ENCODE data around the gene BROX.
"Not testable (repeated sequence)": the region's sequence is repeated elsewhere in the genome, so short reads cannot be mapped to it uniquely, and the experiment has no call there.

The BROX gene

GRCh38 chr1:222732216-222733159 lies 20.1 kb downstream of the BROX start:
- DNase-seq, result no peak

- DNase-seq, result no peak
These were observed 22.4 kb downstream of the BROX start for GRCh38 chr1:222734740-222735139.

GRCh38 chr1:222736470-222736869 lies 24.1 kb downstream of the BROX start:
- no peak for DNase-seq

- no peak for DNase-seq
These were observed 24.6 kb downstream of the BROX start, which contains the start of gene FAM177B for GRCh38 chr1:222736972-222737371. Gene FAM177B (plus strand): TSS chr1:222737202. CDS start chr1:222746546, 9,344 bp downstream.

- no peak for DNase-seq
These were observed 27.1 kb downstream of the BROX start for GRCh38 chr1:222739465-222739864.

GRCh38 chr1:222739929-222740328 lies 27.6 kb downstream of the BROX start:
- DNase-seq, result no peak

GRCh38 chr1:222741630-222742457 lies 29.5 kb downstream of the BROX start:
- DNase-seq, result not testable (repeated sequence)

- no peak for DNase-seq
These were observed 37.6 kb downstream of the BROX start for GRCh38 chr1:222749927-222750326.

- no peak for DNase-seq
These were observed 38.3 kb downstream of the BROX start for GRCh38 chr1:222750651-222751050.

GRCh38 chr1:222751255-222751654 lies 38.9 kb downstream of the BROX start:
- no peak for DNase-seq

GRCh38 chr1:222754366-222755139 lies 42.2 kb downstream of the BROX start:
- DNase-seq, result no peak

- DNase-seq, result no peak
These were observed 45.4 kb downstream of the BROX start for GRCh38 chr1:222757646-222758268.

- DNase-seq, result no peak
These were observed 47.2 kb downstream of the BROX start for GRCh38 chr1:222759451-222760035.

- DNase-seq, result no peak
These were observed 48.7 kb downstream of the BROX start for GRCh38 chr1:222761083-222761482.

- DNase-seq, result not testable (repeated sequence)
These were observed 49.8 kb downstream of the BROX start for GRCh38 chr1:222762178-222762577.

GRCh38 chr1:222767152-222767571 lies 54.8 kb downstream of the BROX start:
- DNase-seq, result no peak

GRCh38 chr1:222768592-222768991 lies 56.2 kb downstream of the BROX start:
- DNase-seq, result no peak

GRCh38 chr1:222769181-222769580 lies 56.8 kb downstream of the BROX start:
- DNase-seq, result no peak

- no peak for DNase-seq
These were observed 57.7 kb downstream of the BROX start for GRCh38 chr1:222769971-222770620.

- DNase-seq, result no peak
These were observed 60.6 kb downstream of the BROX start for GRCh38 chr1:222772996-222773379.

- DNase-seq, result no peak
These were observed 65.1 kb downstream of the BROX start for GRCh38 chr1:222777463-222777862.
